Left colon (tissue), 2 donors: Measurements from ENCODE around the gene ABCD2. TPM values are rescaled to one million over a fixed set of nuclear protein-coding genes. Genes with fewer than 3 reads are reported as not detected.
"Not testable (repeated sequence)": the region's sequence is repeated elsewhere in the genome, so short reads cannot be mapped to it uniquely, and the experiment has no call there.

Experiments used
- ATAC-seq: fragments of 200-7000 bp; cut with Tn5 transposase; one replicate; pipeline ENCODE4 v1.9.1; 2020; ENCODE audit warnings: mild to moderate bottlenecking, moderate library complexity
- DNase-seq, 2 donors: peaks; one replicate each; pipeline ENCODE4 v3.0.0-alpha.2; 2020
- intact Hi-C, 2 donors: fragments of 100-400 bp; cut with DNase I in 1 of 2; cut with micrococcal nuclease in 1 of 2; formaldehyde crosslinking; loops; one replicate each; pipeline versions ENCODE4 v1.11.2 to v1.14.0; 2022; cut with DNase I, micrococcal nuclease
- total RNA-seq, 2 donors: library from RNA; stranded (reverse); fragmentation: NEBNext Ultra II Directional; extraction: Animal tissue kit (Norgen Biotek cat#: 25700); gene quantifications; one replicate each; pipeline ENCODE4 v1.2.1, GENCODE V29; 2021
- donor health status: DM: no; HTN: no; CAD: no.
- donor health status: DM: yes; HTN: yes; CAD: no.

Gene ABCD2
- total RNA-seq, 2 donors from 2014 or later: 0.15 to 0.45 TPM

GRCh38 chr12:39572551-39572950 is 47.1 kb downstream of the ABCD2 start:
- no peak for DNase-seq
- intact Hi-C loops: no loop called here
- no peak for ATAC-seq

GRCh38 chr12:39571351-39571750 is 48.3 kb downstream of the ABCD2 start:
- intact Hi-C loops: no loop called here

GRCh38 chr12:39553476-39553875 is 66.1 kb downstream of the ABCD2 start:
- ATAC-seq: no peak
- no peak for DNase-seq
- intact Hi-C loops: no loop called here

More at GRCh38 chr12:39571351-39571750, 48.3 kb downstream of the ABCD2 start:
- ATAC-seq (no peak), DNase-seq (no peak)

GRCh38 chr12:39544211-39544610 is 75.4 kb downstream of the ABCD2 start:
- ATAC-seq, intact Hi-C loops, DNase-seq: not testable (repeated sequence)

GRCh38 chr12:39541471-39541870 is 78.1 kb downstream of the ABCD2 start:
- intact Hi-C loops: no loop called here
- ATAC-seq: no peak

GRCh38 chr12:39538679-39539104 is 80.9 kb downstream of the ABCD2 start:
- intact Hi-C loops: no loop called here
- ATAC-seq (no peak), DNase-seq (no peak)

More at GRCh38 chr12:39541471-39541870, 78.1 kb downstream of the ABCD2 start:
- no peak for DNase-seq

GRCh38 chr12:39533951-39534350 is 85.7 kb downstream of the ABCD2 start:
- no peak for ATAC-seq
- DNase-seq: no peak
- intact Hi-C loops: no loop called here

- DNase-seq: no peak
- intact Hi-C loops: no loop called here
- ATAC-seq: no peak
These were observed 87.2 kb downstream of the ABCD2 start for GRCh38 chr12:39532448-39532847.

- intact Hi-C loops: no loop called here
- DNase-seq: no peak
- ATAC-seq: no peak
These were observed 92.6 kb downstream of the ABCD2 start for GRCh38 chr12:39526974-39527373.

- DNase-seq, ATAC-seq, intact Hi-C loops: not testable (repeated sequence)
These were observed 97.4 kb downstream of the ABCD2 start for GRCh38 chr12:39522167-39522566.

GRCh38 chr12:39510001-39510400 is 109.6 kb downstream of the ABCD2 start:
- intact Hi-C loops: no loop called here
- DNase-seq: no peak
- ATAC-seq: no peak

GRCh38 chr12:39505554-39505953 is 114.0 kb downstream of the ABCD2 start:
- no peak for DNase-seq
- no peak for ATAC-seq
- intact Hi-C loops: no loop called here

GRCh38 chr12:39505023-39505422 is 114.6 kb downstream of the ABCD2 start:
- intact Hi-C loops: no loop called here
- ATAC-seq: no peak
- no peak for DNase-seq

GRCh38 chr12:39503439-39503838 is 116.2 kb downstream of the ABCD2 start:
- intact Hi-C loops: no loop called here
- ATAC-seq: no peak
- no peak for DNase-seq

GRCh38 chr12:39502726-39503125 is 116.9 kb downstream of the ABCD2 start:
- ATAC-seq: no peak
- intact Hi-C loops: no loop called here

More at GRCh38 chr12:39502726-39503125, 116.9 kb downstream of the ABCD2 start:
- DNase-seq: no peak

Other genes with a start within 250 kb of the ABCD2 start
- gene KIF21A, start 176.7 kb downstream of the ABCD2 start, total RNA-seq: 10 to 100 TPM; 33.5 to 35.0 TPM